KG1 (cell line): ENCODE results near the gene RANBP1.
"Not testable (repeated sequence)": the region's sequence is repeated elsewhere in the genome, so short reads cannot be mapped to it uniquely, and the experiment has no call there.

Experiments
- DNase-seq: peaks from one replicate; lab custom pipeline; 2025; lab: John Stamatoyannopoulos, UW

Gene RANBP1

GRCh38 chr22:20151276-20151588 lies 35.3 kb downstream of the RANBP1 start:
- DNase-seq = no peak

- no peak for DNase-seq
Measured at GRCh38 chr22:20152464-20152890, 36.6 kb downstream of the RANBP1 start.

- DNase-seq = no peak
Measured at GRCh38 chr22:20153945-20154344, 38.0 kb downstream of the RANBP1 start.

GRCh38 chr22:20154602-20155187 lies 38.8 kb downstream of the RANBP1 start:
- no peak for DNase-seq

GRCh38 chr22:20155330-20156041 lies 39.6 kb downstream of the RANBP1 start:
- DNase-seq = no peak

- DNase-seq = no peak
Measured at GRCh38 chr22:20156042-20156389, 40.1 kb downstream of the RANBP1 start.

GRCh38 chr22:20156611-20157429 lies 40.9 kb downstream of the RANBP1 start:
- peak; percentile 49 for DNase-seq

- DNase-seq = no peak
Measured at GRCh38 chr22:20157430-20158183, 41.7 kb downstream of the RANBP1 start.

GRCh38 chr22:20158391-20159036 lies 42.6 kb downstream of the RANBP1 start:
- DNase-seq = no peak

GRCh38 chr22:20159076-20159475 lies 43.2 kb downstream of the RANBP1 start:
- DNase-seq = no peak

- DNase-seq = not testable (repeated sequence)
Measured at GRCh38 chr22:20159531-20159930, 43.6 kb downstream of the RANBP1 start.

- DNase-seq = no peak
Measured at GRCh38 chr22:20160041-20160440, 44.1 kb downstream of the RANBP1 start.

GRCh38 chr22:20164863-20165262 lies 49.0 kb downstream of the RANBP1 start:
- DNase-seq = no peak

- DNase-seq = no peak
Measured at GRCh38 chr22:20165421-20165820, 49.5 kb downstream of the RANBP1 start.

- DNase-seq = no peak
Measured at GRCh38 chr22:20165913-20166312, 50.0 kb downstream of the RANBP1 start.

GRCh38 chr22:20166703-20167102 lies 50.8 kb downstream of the RANBP1 start:
- DNase-seq = no peak

GRCh38 chr22:20167643-20168322 lies 51.9 kb downstream of the RANBP1 start:
- no peak for DNase-seq

- no peak for DNase-seq
Measured at GRCh38 chr22:20169253-20169822, 53.4 kb downstream of the RANBP1 start.

GRCh38 chr22:20170170-20170569 lies 54.3 kb downstream of the RANBP1 start:
- no peak for DNase-seq

GRCh38 chr22:20171288-20172140 lies 55.6 kb downstream of the RANBP1 start:
- no peak for DNase-seq
